Measurements from ENCODE around the gene KCNMA1.

The KCNMA1 gene

GRCh38 chr10:77074104-77074624, 563.4 kb downstream of the KCNMA1 start:
- no peaks in the 10 kb centered on the region for H4K20me1 ChIP-seq (ENCODE audit: insufficient read depth)
- H2AFZ ChIP-seq (ENCODE audit: low read depth) = no peak overlapping the region
- H3K4me1 ChIP-seq (ENCODE audit: low read depth, poor library complexity, severe bottlenecking) = no peaks in the 10 kb centered on the region
- TF ChIP-seq, protein P1, sequence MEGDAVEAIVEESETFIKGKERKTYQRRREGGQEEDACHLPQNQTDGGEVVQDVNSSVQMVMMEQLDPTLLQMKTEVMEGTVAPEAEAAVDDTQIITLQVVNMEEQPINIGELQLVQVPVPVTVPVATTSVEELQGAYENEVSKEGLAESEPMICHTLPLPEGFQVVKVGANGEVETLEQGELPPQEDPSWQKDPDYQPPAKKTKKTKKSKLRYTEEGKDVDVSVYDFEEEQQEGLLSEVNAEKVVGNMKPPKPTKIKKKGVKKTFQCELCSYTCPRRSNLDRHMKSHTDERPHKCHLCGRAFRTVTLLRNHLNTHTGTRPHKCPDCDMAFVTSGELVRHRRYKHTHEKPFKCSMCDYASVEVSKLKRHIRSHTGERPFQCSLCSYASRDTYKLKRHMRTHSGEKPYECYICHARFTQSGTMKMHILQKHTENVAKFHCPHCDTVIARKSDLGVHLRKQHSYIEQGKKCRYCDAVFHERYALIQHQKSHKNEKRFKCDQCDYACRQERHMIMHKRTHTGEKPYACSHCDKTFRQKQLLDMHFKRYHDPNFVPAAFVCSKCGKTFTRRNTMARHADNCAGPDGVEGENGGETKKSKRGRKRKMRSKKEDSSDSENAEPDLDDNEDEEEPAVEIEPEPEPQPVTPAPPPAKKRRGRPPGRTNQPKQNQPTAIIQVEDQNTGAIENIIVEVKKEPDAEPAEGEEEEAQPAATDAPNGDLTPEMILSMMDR (conservative IDR thresholded peaks at IDR 0.05; ENCODE audit: low read depth, low read length) = no peak
- H3K9ac ChIP-seq = no peak overlapping the region
- no peak overlapping the region for H3K4me2 ChIP-seq
- H3K36me3 ChIP-seq (ENCODE audit: insufficient read depth) = no peaks in the 10 kb centered on the region
- H3K4me3 ChIP-seq (IDR thresholded peaks at IDR 0.05; ENCODE audit: insufficient read depth, low read depth, low read length) = no peak overlapping the region
- no peak overlapping the region for H3K27ac ChIP-seq
- H3K27me3 ChIP-seq (ENCODE audit: insufficient read depth, low read depth) = no peaks in the 10 kb centered on the region
- H3K79me2 ChIP-seq (ENCODE audit: insufficient read depth, low read depth) = no peaks in the 10 kb centered on the region

DNA sequence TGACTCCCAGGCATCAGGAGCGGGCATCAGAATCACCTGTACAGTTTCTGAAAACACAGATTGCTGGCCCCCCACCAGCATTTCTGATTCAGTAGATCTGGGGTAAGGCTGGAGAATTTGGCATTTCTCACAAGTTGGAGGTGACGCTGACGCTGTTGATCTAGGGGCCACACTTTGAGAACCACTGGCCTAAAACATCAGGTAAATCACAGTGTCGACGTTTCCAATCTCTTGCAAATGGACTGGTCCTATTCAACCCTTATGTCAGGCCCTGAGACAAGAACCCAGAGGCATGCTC, 564.0 kb downstream of the KCNMA1 start:
- Histone ChIP-seq H3K27ac (no peak overlapping the region), H3K9ac (no peak overlapping the region), H3K27me3 (ENCODE audit: insufficient read depth, low read depth) (no peaks in the 10 kb centered on the region), H3K4me3 (IDR thresholded peaks at IDR 0.05; ENCODE audit: insufficient read depth, low read depth, low read length) (no peak overlapping the region), H3K79me2 (ENCODE audit: insufficient read depth, low read depth) (no peaks in the 10 kb centered on the region), H3K4me2 (no peak overlapping the region), H4K20me1 (ENCODE audit: insufficient read depth) (no peaks in the 10 kb centered on the region), H3K4me1 (ENCODE audit: low read depth, poor library complexity, severe bottlenecking) (no peaks in the 10 kb centered on the region), H2AFZ (ENCODE audit: low read depth) (no peak overlapping the region), H3K36me3 (ENCODE audit: insufficient read depth) (no peaks in the 10 kb centered on the region)
- TF ChIP-seq, protein P1 (conservative IDR thresholded peaks at IDR 0.05; ENCODE audit: low read depth, low read length) = no peak

DNA sequence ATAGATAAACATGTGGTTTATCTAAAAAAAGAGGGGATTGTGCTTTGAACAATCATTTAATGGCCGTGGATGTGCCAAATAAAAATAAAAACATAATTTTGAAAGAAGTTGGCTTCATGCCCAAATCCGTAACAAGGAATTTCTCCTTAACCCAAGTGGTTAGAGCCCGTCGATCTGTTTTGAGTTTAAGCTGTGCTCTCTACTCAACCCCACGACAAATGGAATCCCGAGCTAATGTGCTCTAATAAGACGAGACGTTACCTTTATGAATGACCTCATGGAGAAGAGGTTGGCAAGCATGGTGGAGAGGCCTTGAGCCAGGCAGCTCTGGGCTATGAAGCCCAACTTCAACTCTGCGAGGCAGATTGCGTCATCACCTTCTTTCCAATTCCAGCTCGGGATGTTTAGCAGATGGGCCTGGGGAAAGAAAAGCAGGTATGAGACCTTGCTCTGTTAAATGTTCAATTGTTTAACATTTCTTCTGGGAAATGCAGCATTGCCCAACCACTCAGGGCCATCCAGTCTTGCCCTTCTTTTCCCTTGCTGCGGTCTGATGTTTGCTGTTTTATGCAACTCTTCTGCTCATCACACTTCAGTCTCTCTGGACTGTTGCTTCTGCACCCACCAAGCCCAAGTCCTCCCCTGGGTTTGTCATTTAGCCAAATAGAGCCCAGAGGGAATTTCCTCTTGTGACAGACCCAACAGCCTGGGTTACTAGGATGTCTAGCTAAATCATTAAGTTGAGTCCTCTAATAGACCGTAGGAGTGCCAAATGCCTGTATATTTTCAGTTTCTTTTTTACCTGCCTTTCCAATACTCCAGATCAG, 564.6 kb downstream of the KCNMA1 start:
- no peaks in the 10 kb centered on the region for H3K79me2 ChIP-seq (ENCODE audit: insufficient read depth, low read depth)
- TF ChIP-seq, protein P1 (conservative IDR thresholded peaks at IDR 0.05; ENCODE audit: low read depth, low read length) = no peak
- H3K27me3 ChIP-seq (ENCODE audit: insufficient read depth, low read depth) = no peaks in the 10 kb centered on the region
- H3K4me1 ChIP-seq (ENCODE audit: low read depth, poor library complexity, severe bottlenecking) = no peaks in the 10 kb centered on the region
- no peak overlapping the region for H3K9ac ChIP-seq
- no peak overlapping the region for H3K27ac ChIP-seq
- no peaks in the 10 kb centered on the region for H4K20me1 ChIP-seq (ENCODE audit: insufficient read depth)
- H3K36me3 ChIP-seq (ENCODE audit: insufficient read depth) = no peaks in the 10 kb centered on the region
- H3K4me3 ChIP-seq (IDR thresholded peaks at IDR 0.05; ENCODE audit: insufficient read depth, low read depth, low read length) = no peak overlapping the region
- H3K4me2 ChIP-seq = no peak overlapping the region
- H2AFZ ChIP-seq (ENCODE audit: low read depth) = no peak overlapping the region

GRCh38 chr10:77072361-77072835, 565.2 kb downstream of the KCNMA1 start:
- no peak overlapping the region for H3K9ac ChIP-seq
- H3K27me3 ChIP-seq (ENCODE audit: insufficient read depth, low read depth) = no peaks in the 10 kb centered on the region
- H3K36me3 ChIP-seq (ENCODE audit: insufficient read depth) = no peaks in the 10 kb centered on the region
- H3K4me2 ChIP-seq = no peak overlapping the region
- H3K4me1 ChIP-seq (ENCODE audit: low read depth, poor library complexity, severe bottlenecking) = no peaks in the 10 kb centered on the region
- H2AFZ ChIP-seq (ENCODE audit: low read depth) = no peak overlapping the region
- no peaks in the 10 kb centered on the region for H3K79me2 ChIP-seq (ENCODE audit: insufficient read depth, low read depth)
- no peak overlapping the region for H3K27ac ChIP-seq
- no peak overlapping the region for H3K4me3 ChIP-seq (IDR thresholded peaks at IDR 0.05; ENCODE audit: insufficient read depth, low read depth, low read length)
- H4K20me1 ChIP-seq (ENCODE audit: insufficient read depth) = no peaks in the 10 kb centered on the region
- TF ChIP-seq, protein P1 (conservative IDR thresholded peaks at IDR 0.05; ENCODE audit: low read depth, low read length) = no peak

All from KMS-11 (cell line).